Measurements from ENCODE around the gene ICE1. TPM values are rescaled to one million over a fixed set of nuclear protein-coding genes. Genes with fewer than 3 reads are reported as not detected.

Gene ICE1, protein sequence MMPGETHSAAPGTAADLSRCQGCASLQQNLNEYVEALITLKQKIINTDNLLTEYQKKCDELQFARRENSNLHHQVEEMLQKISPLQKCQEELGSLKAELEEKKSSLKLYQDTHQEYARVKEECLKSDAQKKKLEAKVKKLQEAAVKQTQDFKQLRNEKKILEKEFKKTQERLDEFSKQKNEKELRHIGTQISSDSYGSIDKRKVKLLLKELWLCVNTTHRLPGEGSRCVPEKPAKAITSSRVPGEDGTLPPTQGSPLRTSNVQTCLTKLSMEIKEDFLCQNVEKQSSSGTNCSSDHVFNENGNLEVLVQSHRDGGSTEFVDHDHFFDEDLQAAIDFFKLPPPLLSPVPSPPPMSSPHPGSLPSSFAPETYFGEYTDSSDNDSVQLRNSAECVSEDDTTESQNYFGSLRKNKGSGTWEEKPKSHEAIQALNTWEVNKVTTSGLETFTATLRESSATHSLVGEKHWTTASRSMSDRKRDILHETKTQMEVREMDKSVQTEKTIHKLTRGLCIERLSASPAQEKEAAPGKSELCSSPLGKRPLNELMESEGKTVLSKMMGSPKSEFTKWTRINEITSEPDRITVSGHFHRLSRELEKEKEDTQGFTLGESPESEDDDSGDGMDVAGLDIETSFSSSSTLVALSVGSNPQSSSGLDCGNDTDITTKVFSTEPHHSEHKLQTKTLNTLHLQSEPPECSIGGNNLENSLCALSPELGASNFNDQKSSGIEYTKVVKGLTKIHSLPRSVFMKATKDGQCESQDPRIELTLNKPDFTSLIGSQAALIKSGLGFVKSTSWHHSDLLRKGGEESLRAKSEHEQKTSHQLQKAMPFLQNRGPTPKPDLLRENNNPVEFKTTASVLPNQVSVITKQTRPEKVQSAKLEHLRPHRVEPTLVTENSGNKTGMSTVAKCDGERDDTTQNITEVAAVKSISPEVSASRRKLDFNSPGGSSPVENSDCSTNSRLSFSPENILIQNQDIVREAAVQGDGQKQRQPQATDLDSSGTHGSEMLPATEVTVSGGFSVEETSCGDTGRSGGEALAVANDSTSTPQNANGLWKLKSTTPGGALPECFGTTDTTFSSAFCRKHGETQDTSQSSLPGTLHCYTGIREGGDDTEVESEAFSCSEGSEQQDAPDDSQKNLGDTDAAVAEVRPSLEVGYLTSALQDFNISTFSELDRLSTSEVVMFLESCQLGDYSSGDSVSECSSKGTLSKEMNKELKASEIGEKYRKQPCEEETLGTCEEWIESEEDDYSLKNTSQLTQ (N-terminal part only)
- total RNA-seq, result 10 to 100 TPM; 24.5 to 39.9 (median 31.4) TPM

DNA sequence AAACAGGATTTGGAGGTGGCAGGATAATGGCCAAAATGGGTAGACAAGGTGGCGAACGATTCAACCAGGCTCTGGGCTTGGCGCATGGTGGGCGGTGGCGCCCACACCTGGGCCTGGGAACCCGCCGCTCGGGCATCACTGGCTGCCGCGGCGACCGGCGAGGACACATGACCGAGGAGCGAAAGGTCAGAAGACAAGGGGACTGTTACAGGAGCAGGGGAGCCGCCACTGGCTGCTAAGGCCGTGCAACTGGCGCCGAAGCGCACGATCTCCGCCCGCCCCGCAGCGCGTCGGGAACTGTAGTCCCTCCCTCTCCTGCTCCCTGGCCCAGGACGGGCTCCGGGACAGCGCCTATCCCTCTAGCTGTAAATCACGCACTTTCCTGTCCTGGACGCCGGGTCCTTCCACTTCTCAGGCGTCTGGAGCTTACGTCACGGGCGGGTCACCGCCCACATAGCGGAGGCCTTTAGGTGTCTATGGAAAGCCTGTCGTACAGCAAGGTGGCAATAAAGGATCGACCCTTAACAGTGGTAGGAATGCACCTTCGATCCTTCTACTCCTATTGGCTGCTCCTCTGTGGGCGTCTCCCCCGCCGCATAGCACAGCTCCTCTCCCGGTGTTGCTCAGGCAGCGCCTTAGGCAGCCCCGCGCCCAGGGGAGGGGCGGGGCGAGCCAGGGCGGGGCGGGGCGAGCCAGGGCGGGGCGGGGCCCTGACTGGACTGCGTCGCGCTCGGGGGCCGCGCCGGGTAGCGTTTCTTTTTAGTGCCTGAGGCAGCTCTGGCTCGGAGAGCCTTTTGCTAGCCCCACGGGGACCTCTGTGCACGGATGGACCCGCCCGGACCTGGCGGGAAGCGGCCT lies at the start of gene ICE1:
Gene ICE1 (plus strand): TSS at position 717 of the 858 bp plus-strand sequence. CDS start 239 bp downstream, outside the sequence.
- TF ChIP-seq, protein P1, sequence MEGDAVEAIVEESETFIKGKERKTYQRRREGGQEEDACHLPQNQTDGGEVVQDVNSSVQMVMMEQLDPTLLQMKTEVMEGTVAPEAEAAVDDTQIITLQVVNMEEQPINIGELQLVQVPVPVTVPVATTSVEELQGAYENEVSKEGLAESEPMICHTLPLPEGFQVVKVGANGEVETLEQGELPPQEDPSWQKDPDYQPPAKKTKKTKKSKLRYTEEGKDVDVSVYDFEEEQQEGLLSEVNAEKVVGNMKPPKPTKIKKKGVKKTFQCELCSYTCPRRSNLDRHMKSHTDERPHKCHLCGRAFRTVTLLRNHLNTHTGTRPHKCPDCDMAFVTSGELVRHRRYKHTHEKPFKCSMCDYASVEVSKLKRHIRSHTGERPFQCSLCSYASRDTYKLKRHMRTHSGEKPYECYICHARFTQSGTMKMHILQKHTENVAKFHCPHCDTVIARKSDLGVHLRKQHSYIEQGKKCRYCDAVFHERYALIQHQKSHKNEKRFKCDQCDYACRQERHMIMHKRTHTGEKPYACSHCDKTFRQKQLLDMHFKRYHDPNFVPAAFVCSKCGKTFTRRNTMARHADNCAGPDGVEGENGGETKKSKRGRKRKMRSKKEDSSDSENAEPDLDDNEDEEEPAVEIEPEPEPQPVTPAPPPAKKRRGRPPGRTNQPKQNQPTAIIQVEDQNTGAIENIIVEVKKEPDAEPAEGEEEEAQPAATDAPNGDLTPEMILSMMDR (IDR thresholded peaks at IDR 0.05; ENCODE audit: low read depth), result no peak

DNA sequence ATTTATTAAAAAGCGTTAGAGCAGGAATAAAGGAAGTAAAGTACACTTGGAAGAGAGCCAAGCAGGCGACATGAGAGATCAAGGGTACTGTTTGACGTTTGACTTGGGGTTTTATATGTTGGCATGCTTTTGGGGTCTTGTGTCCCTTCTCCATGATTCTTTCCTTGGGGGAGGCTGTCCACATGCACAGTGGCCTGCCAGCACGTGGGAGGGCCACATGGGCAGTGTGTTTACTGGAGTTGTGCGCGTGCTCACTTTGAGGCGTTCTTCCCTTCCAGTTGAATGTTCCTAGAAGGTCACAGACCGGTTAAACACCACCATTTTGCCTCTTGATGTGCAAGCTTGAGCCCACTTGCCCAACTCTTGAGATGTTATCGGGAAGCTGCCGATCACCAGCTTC lies 49.5 kb upstream of the ICE1 start:
- TF ChIP-seq, protein P1 (IDR thresholded peaks at IDR 0.05; ENCODE audit: low read depth), result no peak

DNA sequence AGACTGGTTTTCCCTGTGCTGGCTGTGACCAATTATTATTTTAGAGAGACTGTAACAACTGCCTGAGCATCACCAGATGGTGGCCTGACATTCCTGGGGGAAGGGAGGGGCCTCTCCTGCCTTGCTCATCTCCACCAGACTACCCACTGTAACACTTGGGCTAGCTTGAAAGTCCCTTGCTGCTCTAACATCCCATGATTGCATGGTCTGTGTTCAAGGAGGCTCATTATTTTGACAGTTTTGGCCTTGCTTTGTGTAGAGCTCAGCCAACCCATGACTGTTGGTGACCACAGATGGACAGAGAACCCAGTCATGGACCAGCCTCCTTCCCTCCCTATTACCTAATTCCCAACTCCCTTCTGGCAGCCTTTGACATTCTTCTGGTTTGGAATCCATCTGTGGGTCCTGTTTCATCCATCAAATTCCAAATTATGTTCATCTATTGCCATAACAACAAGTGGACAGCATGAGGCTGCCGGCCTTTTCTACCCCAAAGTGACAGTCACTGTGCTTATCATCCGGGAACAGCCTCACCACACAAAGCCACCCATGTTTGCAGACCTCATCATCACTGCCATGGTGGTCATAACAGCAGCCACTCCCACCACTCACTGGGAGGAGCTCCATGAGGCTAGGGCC lies 49.0 kb upstream of the ICE1 start:
- TF ChIP-seq, protein P1 (IDR thresholded peaks at IDR 0.05; ENCODE audit: low read depth), result no peak

DNA sequence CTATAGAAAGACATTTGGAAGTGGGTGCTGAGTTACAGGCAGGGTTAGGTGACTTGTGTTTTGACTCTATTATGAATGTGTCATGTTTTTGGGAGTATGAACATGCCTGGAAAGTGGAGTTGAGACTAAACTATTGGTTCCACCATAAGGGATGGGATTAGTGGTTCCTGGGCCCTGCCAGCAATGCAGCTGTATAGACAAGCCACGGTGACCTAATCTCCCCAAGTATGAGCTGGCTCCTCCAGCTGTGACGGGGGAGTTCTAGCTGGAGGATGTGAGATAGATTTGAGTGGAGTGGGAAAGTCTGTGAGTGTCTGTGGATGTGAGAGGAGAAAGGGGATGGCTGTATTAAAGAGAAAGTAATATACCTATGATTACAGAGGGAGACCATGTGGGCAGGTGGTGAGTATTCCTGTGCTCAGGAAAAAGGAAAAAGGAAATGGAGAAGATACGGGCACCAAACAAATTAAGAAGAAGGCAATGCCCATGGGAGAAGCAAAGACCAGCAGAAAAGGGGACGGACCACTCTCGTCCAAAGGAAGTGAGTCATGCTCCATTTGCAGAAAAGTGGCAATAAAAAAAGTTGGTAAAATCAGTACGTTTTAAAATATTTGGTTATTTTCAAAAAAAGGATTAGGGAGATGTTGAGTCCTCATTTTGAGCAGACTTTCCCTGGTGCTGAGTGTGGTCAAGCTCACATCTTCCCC lies 48.3 kb upstream of the ICE1 start:
- TF ChIP-seq, protein P1 (IDR thresholded peaks at IDR 0.05; ENCODE audit: low read depth), result no peak

DNA sequence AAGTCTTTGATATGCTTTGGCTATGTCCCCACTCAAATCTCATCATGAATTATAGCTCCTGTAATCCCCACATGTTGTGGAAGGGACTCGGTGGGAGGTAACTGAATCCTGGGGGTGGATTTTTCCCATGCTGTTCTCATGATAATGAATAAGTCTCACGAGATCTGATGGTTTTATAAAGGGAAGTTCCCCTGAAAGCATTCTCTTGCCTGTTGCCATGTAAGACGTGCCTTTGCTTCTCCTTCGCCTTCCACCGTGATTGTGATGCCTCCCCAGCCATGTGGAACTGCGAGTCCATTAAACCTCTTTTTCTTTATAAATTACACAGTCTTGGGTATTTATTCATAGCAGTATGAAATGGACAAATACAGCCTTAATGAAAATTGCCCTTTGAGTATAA lies 44.7 kb upstream of the ICE1 start:
- TF ChIP-seq, protein P1 (IDR thresholded peaks at IDR 0.05; ENCODE audit: low read depth), result no peak

DNA sequence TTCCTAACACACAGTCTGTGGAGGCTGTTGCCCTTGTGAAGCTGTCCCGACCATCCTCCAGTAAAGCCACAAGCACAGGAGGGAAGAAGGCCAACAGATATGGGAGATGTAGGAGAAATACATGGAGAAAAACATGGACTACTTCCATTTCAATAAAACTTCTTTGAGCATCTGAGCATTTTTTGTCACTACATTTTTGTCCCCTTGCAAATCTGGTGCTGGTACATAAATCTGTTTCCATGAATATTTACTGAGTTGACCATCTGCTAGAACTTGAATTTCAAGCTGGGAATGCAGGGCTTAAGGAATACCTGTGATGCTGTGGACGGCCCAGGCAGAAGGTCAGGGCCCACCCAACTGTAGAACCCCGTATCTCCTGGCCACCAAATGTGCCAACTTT lies 43.9 kb upstream of the ICE1 start:
- TF ChIP-seq, protein P1 (IDR thresholded peaks at IDR 0.05; ENCODE audit: low read depth), result no peak
